ENCODE data around the gene NFYC. TPM values are rescaled to one million over a fixed set of nuclear protein-coding genes. Genes with fewer than 3 reads are reported as not detected.

NFYC gene
- total and polyA plus RNA-seq, 11 donors: 45.2 to 82.8 (median 66.1) TPM

- intact Hi-C loops (cut with DNase I): loop anchor here in 1 of 10 donors (5.0 kb wide), 1 partner anchor 66 kb away; no protein-coding TSS in a partner anchor
- peaks cover 0 to 5% (median 1%) of the 10 kb centered on the region in 9 donors for H3K36me3 ChIP-seq
- no peak overlapping the region for H3K4me3 ChIP-seq
- DNase-seq (peak in 1 of 5 donors; percentile 13), ATAC-seq (no peak)
- H3K4me1 ChIP-seq: peaks cover 0 to 33% (median 13%) of the 10 kb centered on the region in 12 donors
- no peak for TF ChIP-seq CTCF (IDR thresholded peaks at IDR 0.05)
- no peak for TF ChIP-seq POLR2A (IDR thresholded peaks at IDR 0.05)
- WGBS, 4 donors: 80 to 85% (median 82%) methylated on average over 8 to 11 of the region's 11 CpGs
- peaks cover 0 to 19% (median 0%) of the 10 kb centered on the region in 9 donors for H3K27me3 ChIP-seq
- no peak overlapping the region for H3K27ac ChIP-seq
- peaks cover 0 to 18% (median 0%) of the 10 kb centered on the region in 12 donors for H3K9me3 ChIP-seq
Measured at GRCh38 chr1:40780678-40781607, 89.4 kb downstream of the NFYC start.

- no peaks in the 10 kb centered on the region for H3K36me3 ChIP-seq
- ATAC-seq (no peak), DNase-seq (peak in 1 of 5 donors; percentile 7)
- TF ChIP-seq POLR2A (IDR thresholded peaks at IDR 0.05): no peak
- TF ChIP-seq CTCF (IDR thresholded peaks at IDR 0.05): no peak
- intact Hi-C loops (cut with DNase I): loop anchor here in 1 of 10 donors (5.0 kb wide), 1 partner anchor 66 kb away; no protein-coding TSS in a partner anchor
- peaks cover 0 to 38% (median 13%) of the 10 kb centered on the region in 12 donors for H3K4me1 ChIP-seq
- peaks cover 0 to 11% (median 0%) of the 10 kb centered on the region in 12 donors for H3K9me3 ChIP-seq
- no peak overlapping the region for H3K4me3 ChIP-seq
- 92 to 100% (median 95%) methylated on average over 2 of the region's 2 CpGs for WGBS, 4 donors
- H3K27ac ChIP-seq: no peak overlapping the region
- peaks cover 0 to 19% (median 0%) of the 10 kb centered on the region in 9 donors for H3K27me3 ChIP-seq
Measured at GRCh38 chr1:40781608-40781971, 90.1 kb downstream of the NFYC start.

- intact Hi-C loops (cut with DNase I): loop anchor here in 1 of 10 donors (5.0 kb wide), 1 partner anchor 65 kb away; no protein-coding TSS in a partner anchor
- Histone ChIP-seq H3K4me3 (peak overlapping the region in 10 of 12 donors; percentile 8 to 64 (median 53)), H3K27ac (peak overlapping the region in 2 of 12 donors; percentile 18 to 85), H3K27me3 (peaks cover 0 to 19% (median 0%) of the 10 kb centered on the region in 9 donors), H3K36me3 (no peaks in the 10 kb centered on the region), H3K9me3 (peaks cover 0 to 3% (median 0%) of the 10 kb centered on the region in 12 donors), H3K4me1 (peaks cover 0 to 38% (median 13%) of the 10 kb centered on the region in 12 donors)
- TF ChIP-seq POLR2A (IDR thresholded peaks at IDR 0.05) (no peak), CTCF (IDR thresholded peaks at IDR 0.05) (peak in 1 of 12 donors; percentile 12)
- DNase-seq (peak in 3 of 5 donors; percentile 40 to 47 (median 41)), ATAC-seq (peak in 3 of 4 donors; percentile 8 to 37 (median 27))
- 19 to 24% (median 20%) methylated on average over 9 to 20 of the region's 20 CpGs for WGBS, 4 donors
Measured at GRCh38 chr1:40782371-40782956, 91.0 kb downstream of the NFYC start.

Data from heart left ventricle (tissue), 16 donors.